ENCODE data around the gene CDH24. TPM values are rescaled to one million over a fixed set of nuclear protein-coding genes. Genes with fewer than 3 reads are reported as not detected.

Gene CDH24
- total and polyA plus RNA-seq, 9 of the 15 experiments (the other 6 are each of a cell fraction or from before 2014, with no cell fraction given) = 0.04 to 16.2 (median 4.9) TPM

GRCh38 chr14:23094666-23095195, 37.4 kb upstream of the CDH24 start, which contains the start of gene ACIN1 (continued):
- TF ChIP-seq TBP (optimal IDR thresholded peaks at IDR 0.05; ENCODE audit: low read depth, low read length) (peak; percentile 89), CTBP1 (IDR thresholded peaks at IDR 0.05; ENCODE audit: borderline replicate concordance) (peak; percentile 68), ZHX1 (conservative IDR thresholded peaks at IDR 0.05; ENCODE audit: low read length) (0 out of 2 replicates have a peak, but pooled peaks have one; percentile 60), FOSL1 (tag; conservative IDR thresholded peaks at IDR 0.05) (no peak), NR3C1 (CRISPR knock-in tag; IDR thresholded peaks at IDR 0.05) (no peak), ZFP1 (CRISPR knock-in tag; IDR thresholded peaks at IDR 0.05) (no peak), MTF1 (CRISPR knock-in tag; IDR thresholded peaks at IDR 0.05; ENCODE audit: borderline replicate concordance) (no peak), NFYB (IDR thresholded peaks at IDR 0.05; ENCODE audit: extremely low read depth, insufficient read length) (no peak), DEAF1 (CRISPR knock-in tag; IDR thresholded peaks at IDR 0.05) (peak; percentile 100; the same call in 1 of the 2 replicates), NFATC3 (IDR thresholded peaks at IDR 0.05) (peak; percentile 100), KDM4B (IDR thresholded peaks at IDR 0.05; ENCODE audit: borderline replicate concordance in 2 of 2, low read depth in 1 of 2) (0 out of 4 replicates have a peak, but pooled peaks of 1 of the 2 experiments have one; percentile 30), HNRNPLL (IDR thresholded peaks at IDR 0.05; ENCODE audit: low read depth, low read length, poor library complexity, severe bottlenecking) (peak; percentile 29), KDM2B (CRISPR knock-in tag; IDR thresholded peaks at IDR 0.05) (no peak), BCOR (IDR thresholded peaks at IDR 0.05) (peak; percentile 27; the same call in 1 of the 2 replicates), C11orf30 (IDR thresholded peaks at IDR 0.05; ENCODE audit: low read depth) (peak; percentile 44; the same call in 1 of the 2 replicates), FOXA1 (IDR thresholded peaks at IDR 0.05; ENCODE audit: borderline replicate concordance) (no peak)
- TF ChIP-seq, protein P1, sequence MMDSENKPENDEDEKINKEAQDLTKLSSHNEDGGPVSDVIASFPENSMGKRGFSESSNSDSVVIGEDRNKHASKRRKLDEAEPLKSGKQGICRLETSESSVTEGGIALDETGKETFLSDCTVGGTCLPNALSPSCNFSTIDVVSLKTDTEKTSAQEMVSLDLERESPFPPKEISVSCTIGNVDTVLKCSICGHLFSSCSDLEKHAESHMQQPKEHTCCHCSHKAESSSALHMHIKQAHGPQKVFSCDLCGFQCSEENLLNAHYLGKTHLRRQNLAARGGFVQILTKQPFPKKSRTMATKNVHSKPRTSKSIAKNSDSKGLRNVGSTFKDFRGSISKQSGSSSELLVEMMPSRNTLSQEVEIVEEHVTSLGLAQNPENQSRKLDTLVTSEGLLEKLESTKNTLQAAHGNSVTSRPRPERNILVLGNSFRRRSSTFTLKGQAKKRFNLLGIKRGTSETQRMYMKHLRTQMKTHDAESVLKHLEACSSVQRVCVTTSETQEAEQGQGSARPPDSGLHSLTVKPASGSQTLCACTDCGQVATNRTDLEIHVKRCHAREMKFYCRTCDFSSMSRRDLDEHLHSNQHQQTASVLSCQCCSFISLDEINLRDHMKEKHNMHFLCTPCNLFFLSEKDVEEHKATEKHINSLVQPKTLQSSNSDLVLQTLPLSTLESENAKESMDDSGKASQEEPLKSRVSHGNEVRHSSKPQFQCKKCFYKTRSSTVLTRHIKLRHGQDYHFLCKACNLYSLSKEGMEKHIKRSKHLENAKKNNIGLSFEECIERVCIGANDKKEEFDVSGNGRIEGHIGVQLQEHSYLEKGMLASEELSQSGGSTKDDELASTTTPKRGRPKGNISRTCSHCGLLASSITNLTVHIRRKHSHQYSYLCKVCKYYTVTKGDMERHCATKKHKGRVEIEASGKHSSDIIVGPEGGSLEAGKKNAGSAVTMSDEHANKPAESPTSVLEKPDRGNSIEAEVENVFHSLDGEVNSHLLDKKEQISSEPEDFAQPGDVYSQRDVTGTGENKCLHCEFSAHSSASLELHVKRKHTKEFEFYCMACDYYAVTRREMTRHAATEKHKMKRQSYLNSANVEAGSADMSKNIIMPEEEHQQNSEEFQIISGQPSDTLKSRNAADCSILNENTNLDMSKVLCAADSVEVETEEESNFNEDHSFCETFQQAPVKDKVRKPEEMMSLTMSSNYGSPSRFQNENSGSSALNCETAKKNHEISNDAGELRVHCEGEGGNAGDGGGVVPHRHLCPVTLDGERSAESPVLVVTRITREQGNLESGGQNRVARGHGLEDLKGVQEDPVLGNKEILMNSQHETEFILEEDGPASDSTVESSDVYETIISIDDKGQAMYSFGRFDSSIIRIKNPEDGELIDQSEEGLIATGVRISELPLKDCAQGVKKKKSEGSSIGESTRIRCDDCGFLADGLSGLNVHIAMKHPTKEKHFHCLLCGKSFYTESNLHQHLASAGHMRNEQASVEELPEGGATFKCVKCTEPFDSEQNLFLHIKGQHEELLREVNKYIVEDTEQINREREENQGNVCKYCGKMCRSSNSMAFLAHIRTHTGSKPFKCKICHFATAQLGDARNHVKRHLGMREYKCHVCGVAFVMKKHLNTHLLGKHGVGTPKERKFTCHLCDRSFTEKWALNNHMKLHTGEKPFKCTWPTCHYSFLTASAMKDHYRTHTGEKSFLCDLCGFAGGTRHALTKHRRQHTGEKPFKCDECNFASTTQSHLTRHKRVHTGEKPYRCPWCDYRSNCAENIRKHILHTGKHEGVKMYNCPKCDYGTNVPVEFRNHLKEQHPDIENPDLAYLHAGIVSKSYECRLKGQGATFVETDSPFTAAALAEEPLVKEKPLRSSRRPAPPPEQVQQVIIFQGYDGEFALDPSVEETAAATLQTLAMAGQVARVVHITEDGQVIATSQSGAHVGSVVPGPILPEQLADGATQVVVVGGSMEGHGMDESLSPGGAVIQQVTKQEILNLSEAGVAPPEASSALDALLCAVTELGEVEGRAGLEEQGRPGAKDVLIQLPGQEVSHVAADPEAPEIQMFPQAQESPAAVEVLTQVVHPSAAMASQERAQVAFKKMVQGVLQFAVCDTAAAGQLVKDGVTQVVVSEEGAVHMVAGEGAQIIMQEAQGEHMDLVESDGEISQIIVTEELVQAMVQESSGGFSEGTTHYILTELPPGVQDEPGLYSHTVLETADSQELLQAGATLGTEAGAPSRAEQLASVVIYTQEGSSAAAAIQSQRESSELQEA (IDR thresholded peaks at IDR 0.05; ENCODE audit: low read depth) = no peak
